AG09309 (cell line): ENCODE data around the gene WDR62.

Experiments used
- DNase-seq: peaks from one replicate; pipeline ENCODE4 v3.0.0-alpha.2; 2010; ENCODE audit warnings: low read depth
- H3K4me3 ChIP-seq: 2 replicates; pipeline ENCODE4 v1.5.1; 2011; ENCODE audit warnings: mild to moderate bottlenecking, low read depth, low read length, moderate library complexity; ENCODE audit not compliant: control insufficient read depth
- TF ChIP-seq, protein P1 (sequence below): IDR thresholded peaks from 2 replicates; pipeline ENCODE4 v1.5.1; 2011; ENCODE audit warnings: mild to moderate bottlenecking, low read depth, low read length, inconsistent platforms; ENCODE audit not compliant: insufficient read depth, control insufficient read depth; ENCODE audit errors: missing control alignments

The WDR62 gene

DNA sequence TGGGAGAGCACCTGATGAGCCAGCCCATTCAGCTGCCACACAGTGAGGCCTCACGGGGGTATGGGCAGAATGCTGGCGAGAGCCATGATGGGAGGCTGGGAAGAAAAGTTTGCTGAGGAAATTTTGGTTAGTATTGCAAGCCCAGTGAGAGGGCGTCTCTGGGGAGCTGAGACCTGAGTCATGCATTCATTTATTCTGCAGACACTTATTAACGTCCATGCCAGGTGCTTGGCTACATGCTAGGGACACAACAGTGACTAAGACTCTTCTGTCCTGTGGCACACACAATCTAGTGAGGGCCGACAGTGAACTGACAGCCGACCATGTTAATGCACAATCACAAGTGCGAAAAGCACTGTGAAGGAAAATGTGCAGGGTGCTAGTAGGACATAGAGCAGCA is 27.2 kb downstream of the WDR62 start:
- H3K4me3 ChIP-seq = no peak overlapping the region
- TF ChIP-seq, protein P1, sequence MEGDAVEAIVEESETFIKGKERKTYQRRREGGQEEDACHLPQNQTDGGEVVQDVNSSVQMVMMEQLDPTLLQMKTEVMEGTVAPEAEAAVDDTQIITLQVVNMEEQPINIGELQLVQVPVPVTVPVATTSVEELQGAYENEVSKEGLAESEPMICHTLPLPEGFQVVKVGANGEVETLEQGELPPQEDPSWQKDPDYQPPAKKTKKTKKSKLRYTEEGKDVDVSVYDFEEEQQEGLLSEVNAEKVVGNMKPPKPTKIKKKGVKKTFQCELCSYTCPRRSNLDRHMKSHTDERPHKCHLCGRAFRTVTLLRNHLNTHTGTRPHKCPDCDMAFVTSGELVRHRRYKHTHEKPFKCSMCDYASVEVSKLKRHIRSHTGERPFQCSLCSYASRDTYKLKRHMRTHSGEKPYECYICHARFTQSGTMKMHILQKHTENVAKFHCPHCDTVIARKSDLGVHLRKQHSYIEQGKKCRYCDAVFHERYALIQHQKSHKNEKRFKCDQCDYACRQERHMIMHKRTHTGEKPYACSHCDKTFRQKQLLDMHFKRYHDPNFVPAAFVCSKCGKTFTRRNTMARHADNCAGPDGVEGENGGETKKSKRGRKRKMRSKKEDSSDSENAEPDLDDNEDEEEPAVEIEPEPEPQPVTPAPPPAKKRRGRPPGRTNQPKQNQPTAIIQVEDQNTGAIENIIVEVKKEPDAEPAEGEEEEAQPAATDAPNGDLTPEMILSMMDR = no peak
- no peak for DNase-seq

DNA sequence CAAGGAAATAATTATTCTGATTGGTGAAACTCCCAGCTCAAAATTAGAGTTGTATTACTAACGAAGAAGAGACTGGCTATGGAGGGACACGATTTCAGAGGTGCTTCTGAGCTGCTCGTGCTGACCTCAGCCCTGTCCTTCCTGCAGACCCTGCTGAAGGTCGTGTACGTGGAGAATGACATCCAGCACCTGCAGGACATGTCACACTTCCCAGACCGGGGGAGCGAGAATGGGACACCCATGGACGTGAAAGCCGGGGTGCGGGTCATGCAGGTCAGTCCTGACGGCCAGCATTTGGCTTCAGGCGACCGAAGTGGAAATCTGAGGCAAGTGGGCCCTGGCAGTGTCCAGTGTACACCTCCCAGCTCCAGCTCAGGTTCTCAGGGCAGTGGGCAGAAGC is 28.2 kb downstream of the WDR62 start:
- TF ChIP-seq, protein P1 = no peak
- no peak for DNase-seq
- no peak overlapping the region for H3K4me3 ChIP-seq

DNA sequence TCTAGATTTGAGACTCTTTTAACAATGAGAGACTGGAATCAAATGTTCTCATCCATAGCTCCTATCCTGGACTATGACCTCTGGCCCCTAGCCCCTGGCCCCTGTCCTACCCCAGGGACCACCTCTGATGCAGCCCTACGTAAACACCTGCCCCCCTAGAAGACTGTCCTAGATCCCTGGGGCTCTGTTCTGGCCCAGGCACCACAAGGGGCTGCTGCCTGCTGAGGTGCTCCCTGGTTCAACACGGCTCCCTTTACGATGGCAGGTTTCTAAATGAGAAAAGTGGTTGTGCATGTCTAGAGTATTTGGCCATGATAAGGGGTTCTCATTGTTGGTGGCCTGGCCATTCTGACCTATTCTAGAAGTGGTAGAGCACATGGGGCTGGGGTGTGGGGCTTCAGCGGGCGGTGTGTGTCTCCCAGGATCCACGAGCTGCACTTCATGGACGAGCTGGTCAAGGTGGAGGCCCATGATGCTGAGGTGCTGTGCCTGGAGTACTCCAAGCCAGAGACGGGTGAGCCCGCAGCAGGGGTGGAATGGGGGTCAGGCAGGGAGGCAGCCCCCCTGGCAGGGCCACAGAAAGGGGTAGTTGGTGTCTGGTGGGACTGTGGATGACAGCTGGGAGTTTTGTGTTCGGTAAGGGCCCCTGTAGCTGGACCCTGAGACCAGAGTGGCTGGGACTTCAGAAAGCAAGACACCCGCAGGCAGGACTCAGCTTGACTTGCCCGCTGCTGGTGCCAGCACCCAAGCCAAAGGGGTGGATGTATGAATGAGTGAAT is 29.7 kb downstream of the WDR62 start:
- no peak for DNase-seq
- H3K4me3 ChIP-seq = no peak overlapping the region
- TF ChIP-seq, protein P1 = no peak

DNA sequence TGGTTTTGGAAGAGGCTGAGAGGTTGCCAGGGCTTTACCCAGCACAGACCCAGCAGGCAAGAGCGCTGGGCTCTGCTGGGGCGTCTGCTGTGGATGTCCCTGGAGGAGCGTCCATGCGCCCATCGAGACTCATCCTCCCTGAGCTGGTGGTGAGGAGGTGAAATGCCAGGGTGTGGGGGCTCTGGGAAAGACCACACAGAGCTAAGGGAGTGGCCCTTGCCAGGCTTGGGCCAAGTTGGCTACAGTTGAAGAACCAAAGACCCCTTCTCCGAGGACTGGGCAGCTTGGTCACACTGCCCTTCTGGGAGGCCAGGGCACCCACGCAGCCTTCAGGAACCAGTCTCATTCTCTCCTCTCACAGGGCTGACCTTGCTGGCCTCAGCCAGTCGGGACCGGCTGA is 31.6 kb downstream of the WDR62 start:
- DNase-seq = no peak
- no peak overlapping the region for H3K4me3 ChIP-seq
- TF ChIP-seq, protein P1 = no peak

DNA sequence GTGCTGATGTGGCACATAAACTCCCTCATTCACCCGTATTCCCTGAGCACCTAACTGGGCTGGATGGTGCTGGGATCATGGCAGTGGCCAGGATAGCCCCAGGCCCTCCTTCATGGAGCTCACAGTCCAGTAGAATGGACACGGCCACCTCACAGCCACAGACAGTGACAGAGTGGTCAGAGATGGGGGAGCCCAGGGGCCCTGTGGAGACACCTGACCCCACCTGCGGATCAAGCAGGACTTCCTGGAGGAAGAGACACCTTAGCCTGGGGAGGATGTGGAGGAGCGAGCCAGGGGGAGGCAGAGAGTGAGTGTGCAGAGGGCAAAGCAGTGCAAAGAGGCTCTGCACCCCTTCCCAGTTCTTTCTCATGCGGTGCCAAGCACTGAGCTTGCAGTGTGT is 35.1 kb downstream of the WDR62 start:
- TF ChIP-seq, protein P1 = no peak
- no peak overlapping the region for H3K4me3 ChIP-seq
- no peak for DNase-seq

DNA sequence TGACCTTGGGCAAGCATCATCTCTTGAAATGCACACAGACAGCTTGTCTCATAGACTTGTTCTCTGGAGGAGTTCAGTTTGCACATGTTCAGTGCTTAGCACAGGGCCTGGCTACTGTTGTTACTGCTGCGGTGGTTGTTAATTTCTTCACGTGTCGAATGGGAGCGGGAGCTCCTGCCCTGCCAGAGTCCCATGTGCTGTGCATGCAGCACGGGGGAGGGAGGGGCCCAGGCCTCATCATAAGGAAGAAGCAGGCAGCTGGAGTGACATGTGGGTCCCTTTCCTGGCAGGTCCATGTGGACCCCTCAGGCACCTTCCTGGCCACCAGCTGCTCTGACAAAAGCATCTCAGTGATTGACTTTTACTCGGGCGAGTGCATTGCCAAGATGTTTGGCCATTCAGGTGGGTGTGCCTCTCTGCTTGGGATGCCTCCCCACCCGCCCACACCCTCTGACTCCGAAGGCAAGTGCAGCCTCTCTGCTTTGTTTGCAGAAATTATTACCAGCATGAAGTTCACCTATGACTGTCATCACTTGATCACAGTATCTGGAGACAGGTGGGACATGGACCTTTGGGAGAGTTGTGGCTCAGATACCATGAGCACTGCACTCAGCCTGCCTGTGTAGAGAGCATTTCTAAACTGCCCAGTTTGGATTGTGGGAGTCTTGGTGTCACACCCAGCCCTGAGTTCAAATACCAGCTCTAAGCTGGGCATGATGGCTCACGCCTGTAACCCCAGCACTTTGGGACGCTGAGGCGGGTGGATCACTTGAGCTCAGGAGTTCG is 36.4 kb downstream of the WDR62 start:
- TF ChIP-seq, protein P1 = no peak
- no peak for DNase-seq

More for the DNA sequence above, 36.4 kb downstream of the WDR62 start:
- no peak overlapping the region for H3K4me3 ChIP-seq
